GM18873 (cell line): ENCODE results near the gene APBA1.

ENCODE experiments used
- ATAC-seq: cut with Tn5 transposase; IDR thresholded peaks from one replicate; pipeline ENCODE4 v1.9.1; 2021; ENCODE audit warnings: mild to moderate bottlenecking, moderate library complexity, moderate number of reproducible peaks; ENCODE audit not compliant: unreplicated experiment, low FRiP score

The APBA1 gene

DNA sequence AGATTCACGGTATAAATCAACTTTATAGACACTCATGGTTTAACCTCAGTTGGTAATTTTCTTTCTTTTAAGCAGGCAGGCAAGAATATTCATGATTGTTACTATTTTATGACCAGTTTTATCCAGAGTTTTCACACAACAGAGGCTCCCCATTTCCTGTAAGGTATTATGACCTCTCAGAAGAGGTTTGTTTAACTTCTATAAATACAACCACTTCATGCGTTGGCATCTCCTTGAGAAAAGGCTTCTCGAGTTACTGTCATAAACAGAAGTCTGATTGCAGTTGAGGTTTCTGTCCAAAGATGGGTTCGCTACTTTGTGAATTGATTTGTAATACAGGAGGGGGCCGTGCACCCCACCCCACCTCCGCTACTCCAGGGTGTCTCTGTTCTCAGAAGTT lies 291.9 kb downstream of the APBA1 start:
- ATAC-seq: no peak

DNA sequence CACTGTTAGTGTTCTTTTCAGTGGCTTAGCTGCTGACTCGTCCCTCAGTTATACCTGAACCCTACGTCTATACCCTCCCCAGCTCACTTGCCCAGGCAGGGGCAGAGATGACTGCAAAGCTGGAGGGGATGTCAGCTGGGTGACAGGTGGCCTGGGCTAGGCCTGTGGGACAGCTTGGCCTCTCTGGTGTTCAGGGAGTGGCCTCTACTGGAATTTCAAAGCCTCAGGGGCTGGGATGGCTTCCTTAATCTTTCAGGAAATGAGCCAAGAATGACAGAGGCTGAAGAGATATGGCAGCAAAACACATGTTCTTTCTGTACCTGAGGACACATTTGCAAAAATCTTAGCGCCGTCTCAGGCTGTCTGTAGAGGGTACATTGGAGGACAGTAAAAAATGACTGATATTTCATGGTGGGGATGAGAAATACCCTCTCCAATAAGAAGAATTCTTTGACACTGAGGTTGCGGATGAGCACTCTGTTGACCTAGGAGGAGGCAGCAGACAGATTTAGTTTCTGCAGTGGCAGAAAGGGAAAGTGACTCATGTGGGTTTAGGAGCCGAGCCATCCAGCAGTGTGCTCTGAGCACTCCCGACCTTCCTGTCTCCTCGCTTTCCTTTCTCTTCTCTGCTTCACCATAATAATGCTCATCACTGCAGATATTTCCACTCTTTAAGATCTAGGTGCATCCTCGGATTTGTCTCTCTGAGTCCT lies 292.7 kb downstream of the APBA1 start:
- no peak for ATAC-seq

DNA sequence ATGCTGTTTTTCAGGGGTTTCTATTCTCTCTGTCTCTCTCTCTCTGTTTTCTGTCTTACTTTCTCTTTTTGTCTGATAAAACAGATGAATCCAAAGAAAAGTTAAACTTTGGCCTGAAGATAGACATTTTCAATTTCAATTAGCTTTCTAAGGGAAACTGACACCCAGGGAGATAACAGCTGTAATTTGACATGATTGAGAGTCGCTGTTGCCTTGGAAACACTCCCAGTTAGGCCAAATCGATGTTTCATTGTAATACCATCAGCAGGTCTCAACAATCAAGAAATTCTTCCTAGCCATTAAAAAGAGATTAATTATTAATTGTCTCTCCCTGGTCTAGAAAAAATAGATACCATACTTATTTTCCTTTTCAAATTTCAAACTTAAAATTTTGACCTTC lies 294.2 kb downstream of the APBA1 start:
- ATAC-seq: no peak
